SK-N-SH (cell line): ENCODE data around the gene ZNF627. TPM values are rescaled to one million over a fixed set of nuclear protein-coding genes. Genes with fewer than 3 reads are reported as not detected.

Source experiments
- CTCF ChIA-PET: fragments of 300-600, 350-600 bp; formaldehyde crosslinking; extraction: SDS; loops from one replicate; lab custom pipeline; 2021; lab: Yijun Ruan, JAX
- POLR2A ChIA-PET: fragments of 350-600 bp; sonication (Branson Sonifier 250); formaldehyde crosslinking; extraction: SDS; loops from one replicate; lab custom pipeline; 2020; ENCODE audit warnings: antibody characterized with exemption, inconsistent platforms; lab: Yijun Ruan, JAX
- DNase-seq: peaks from one replicate; pipeline ENCODE4 v3.0.0; 2012
- H2AFZ ChIP-seq: fragments of 200-600 bp; sonication (generic); 2 replicates; pipeline ENCODE4 v1.8.1; 2016; ENCODE audit warnings: antibody characterized with exemption, mild to moderate bottlenecking, low read depth
- H3F3A ChIP-seq: fragments of 200-600 bp; sonication (generic); replicated peaks from 2 replicates; pipeline ENCODE3; 2016; ENCODE audit warnings: antibody characterized with exemption, mild to moderate bottlenecking; ENCODE audit not compliant: insufficient read depth
- H3K27ac ChIP-seq, 2 experiments: fragments of 200-500 bp in 1 of 2; fragments of 200-600 bp in 1 of 2; sonication (Bioruptor generic) in 1 of 2; sonication (generic), shearing (Covaris generic) in 1 of 2; 2 replicates each; pipeline versions ENCODE4 v1.5.1 to v1.6.1; 2014 to 2016; ENCODE audit warnings: low read depth in 2 of 2, inconsistent platforms in 1 of 2, low read length in 1 of 2, mild to moderate bottlenecking in 1 of 2, mixed read lengths in 1 of 2
- H3K27me3 ChIP-seq: fragments of 200-600 bp; sonication (generic), shearing (Covaris generic); 2 replicates; pipeline ENCODE4 v1.6.1; 2016; ENCODE audit warnings: mixed run types; ENCODE audit not compliant: insufficient read depth
- H3K36me3 ChIP-seq, 2 experiments: fragments of 200-500 bp in 1 of 2; fragments of 200-600 bp in 1 of 2; sonication (Bioruptor generic) in 1 of 2; sonication (generic) in 1 of 2; replicated peaks in 1 of 2; 2 replicates each; pipeline versions ENCODE3 to v1.5.1; 2014 to 2016; ENCODE audit warnings: low read length in 1 of 2, mild to moderate bottlenecking in 1 of 2; ENCODE audit not compliant: insufficient read depth in 2 of 2, control insufficient read depth in 1 of 2
- H3K4me1 ChIP-seq, 2 experiments: fragments of 200-500 bp in 1 of 2; fragments of 200-600 bp in 1 of 2; sonication (Bioruptor generic) in 1 of 2; sonication (generic), shearing (Covaris generic) in 1 of 2; 2 replicates each; pipeline versions ENCODE4 v1.5.1 to v1.6.1; 2014 to 2016; ENCODE audit warnings: low read depth in 1 of 2, low read length in 1 of 2, mixed run types in 1 of 2; ENCODE audit not compliant: insufficient read depth in 2 of 2, control insufficient read depth in 1 of 2
- H3K4me2 ChIP-seq: fragments of 200-600 bp; sonication (generic), shearing (Covaris generic); 2 replicates; pipeline ENCODE4 v1.6.1; 2017; ENCODE audit warnings: mixed run types
- H3K4me3 ChIP-seq, 2 experiments: fragments of 200-500 bp in 1 of 2; fragments of 200-600 bp in 1 of 2; sonication (Bioruptor generic) in 1 of 2; sonication (generic), shearing (Covaris generic) in 1 of 2; 2 replicates each; pipeline versions ENCODE4 v1.5.1 to v1.8.1; 2014 to 2016; ENCODE audit warnings: low read depth in 2 of 2, inconsistent platforms in 1 of 2, low read length in 1 of 2, mild to moderate bottlenecking in 1 of 2, mixed read lengths in 1 of 2, moderate library complexity in 1 of 2
- H3K79me2 ChIP-seq: fragments of 200-600 bp; sonication (generic); 2 replicates; pipeline ENCODE4 v1.8.1; 2017; ENCODE audit warnings: mild to moderate bottlenecking; ENCODE audit not compliant: insufficient read depth
- H3K9ac ChIP-seq: fragments of 200-600 bp; sonication (generic); 2 replicates; pipeline ENCODE4 v1.6.1; 2017; ENCODE audit warnings: mixed run types
- H3K9me2 ChIP-seq: fragments of 200-600 bp; sonication (generic); 2 replicates; pipeline ENCODE4 v1.6.1; 2017; ENCODE audit warnings: mixed run types
- H3K9me3 ChIP-seq: fragments of 200-600 bp; sonication (generic); 2 replicates; pipeline ENCODE4 v1.6.1; 2017; ENCODE audit warnings: mixed run types, mild to moderate bottlenecking, moderate library complexity
- H4K20me1 ChIP-seq: fragments of 200-600 bp; sonication (generic); 2 replicates; pipeline ENCODE4 v1.6.1; 2017; ENCODE audit warnings: mild to moderate bottlenecking, mixed run types; ENCODE audit not compliant: insufficient read depth
- CHD2 ChIP-seq: fragments of 150-350 bp; IDR thresholded peaks from 2 replicates; pipeline ENCODE4 v1.6.1; 2018; ENCODE audit warnings: low read length; ENCODE audit not compliant: partially characterized antibody
- ELF1 ChIP-seq: IDR thresholded peaks from 2 replicates; pipeline ENCODE4 v1.4.0; 2012
- EP300 ChIP-seq, 2 experiments: IDR thresholded peaks; 2 replicates each; pipeline versions ENCODE4 v1.4.0 to v1.6.1; 2012; ENCODE audit warnings: borderline replicate concordance in 1 of 2, low read depth in 1 of 2, low read length in 1 of 2
- FOXJ3 ChIP-seq: sonication (generic); formaldehyde crosslinking; IDR thresholded peaks from 2 replicates; pipeline ENCODE4 v1.5.1; 2020; ENCODE audit warnings: mild to moderate bottlenecking, missing genetic modification reagents
- GABPA ChIP-seq: IDR thresholded peaks from 2 replicates; pipeline ENCODE4 v1.4.0; 2012; ENCODE audit warnings: low read depth, mild to moderate bottlenecking
- IRF3 ChIP-seq: fragments of 150-350 bp; IDR thresholded peaks from 2 replicates; pipeline ENCODE4 v1.6.1; 2016; ENCODE audit warnings: mild to moderate bottlenecking, low read depth, low read length
- NRF1 ChIP-seq: IDR thresholded peaks from 2 replicates; pipeline ENCODE4 v1.6.1; 2012; ENCODE audit warnings: low read depth, mild to moderate bottlenecking, low read length
- PBX3 ChIP-seq: IDR thresholded peaks from 2 replicates; pipeline ENCODE4; 2012
- POLR2AphosphoS5 ChIP-seq: IDR thresholded peaks from 2 replicates; pipeline ENCODE4 v1.6.1; 2012; ENCODE audit warnings: low read depth, low read length
- RAD21 ChIP-seq: IDR thresholded peaks from 2 replicates; pipeline ENCODE4 v1.6.1; 2012; ENCODE audit warnings: mild to moderate bottlenecking, low read length
- RCOR1 ChIP-seq: fragments of 150-350 bp; IDR thresholded peaks from 2 replicates; pipeline ENCODE4 v1.6.1; 2017; ENCODE audit warnings: antibody characterized with exemption, low read length
- REST ChIP-seq: IDR thresholded peaks from 2 replicates; pipeline ENCODE4 v1.6.1; 2012; ENCODE audit warnings: mild to moderate bottlenecking, low read depth, low read length, moderate library complexity
- RFX5 ChIP-seq: IDR thresholded peaks from 2 replicates; pipeline ENCODE4 v1.6.1; 2012; ENCODE audit warnings: mild to moderate bottlenecking, improper control_type of control experiment, low read length
- TCF12 ChIP-seq: IDR thresholded peaks from 2 replicates; pipeline ENCODE4 v1.4.0; 2012
- TEAD4 ChIP-seq: IDR thresholded peaks from 2 replicates; pipeline ENCODE4 v1.4.0; 2012; ENCODE audit warnings: mild to moderate bottlenecking, borderline replicate concordance; ENCODE audit not compliant: insufficient read depth
- USF2 ChIP-seq: fragments of 150-350 bp; IDR thresholded peaks from 2 replicates; pipeline ENCODE4 v1.6.1; 2017; ENCODE audit warnings: antibody characterized with exemption, low read length, low read depth, borderline replicate concordance
- YY1 ChIP-seq: IDR thresholded peaks from 2 replicates; pipeline ENCODE4 v1.4.0; 2012; ENCODE audit warnings: low read depth, mild to moderate bottlenecking
- ZBTB33 ChIP-seq: IDR thresholded peaks from 2 replicates; pipeline ENCODE4 v1.4.0; 2012; ENCODE audit warnings: low read depth, borderline replicate concordance
- WGBS: methylation state at CpG from one replicate; pipeline ENCODE4 v1.1.6; 2017; ENCODE audit warnings: low lambda C conversion rate; 5-methylcytosine and 5-hydroxymethylcytosine counted together
- polyA plus RNA-seq, 3 experiments: library from polyadenylated mRNA; depleted of rRNA; stranded (reverse); fragments of >200 nt; gene quantifications; 2 replicates each; pipeline ENCODE4 v1.2.3, GENCODE V29; 2012

Gene ZNF627
- polyA plus RNA-seq, 1 of the 3 experiments (the other 2 are of a cell fraction): 5.8 TPM

GRCh38 chr19:11611730-11612129 is 14.4 kb downstream of the ZNF627 start:
- no peaks in the 10 kb centered on the region for H3K4me1 ChIP-seq
- no peak overlapping the region for H3K27ac ChIP-seq
- no peak for DNase-seq
- POLR2A ChIA-PET: no interaction called here
- peaks cover 23% of the 10 kb centered on the region; the same call in 1 of the 2 replicates for H4K20me1 ChIP-seq
- no peak overlapping the region for H3K4me2 ChIP-seq
- CTCF ChIA-PET: no interaction called here
- no peak overlapping the region for H3K4me3 ChIP-seq
- H2AFZ ChIP-seq: no peak overlapping the region
- peaks cover 78% of the 10 kb centered on the region for H3K79me2 ChIP-seq
- H3K36me3 ChIP-seq: peaks cover 15 to 71% of the 10 kb centered on the region in 2 experiments
- H3K27me3 ChIP-seq: no peaks in the 10 kb centered on the region
- 100% methylated on average over 1 of the region's 1 CpG for WGBS
- TF ChIP-seq USF2: no peak
- TF ChIP-seq PBX3: no peak
- TF ChIP-seq TEAD4: no peak
- TF ChIP-seq YY1: no peak
- no peak for TF ChIP-seq IRF3
- TF ChIP-seq RAD21: no peak
- no peak overlapping the region for H3K9ac ChIP-seq
- no peaks in the 10 kb centered on the region for H3K9me2 ChIP-seq
- peaks cover 23% of the 10 kb centered on the region for H3F3A ChIP-seq
- H3K9me3 ChIP-seq: 0 out of 2 replicates have a peak, but pooled peaks cover 9% of the 10 kb centered on the region

GRCh38 chr19:11612816-11613511 is 15.7 kb downstream of the ZNF627 start:
- H3K27ac ChIP-seq: no peak overlapping the region
- DNase-seq: no peak
- H3K36me3 ChIP-seq: peaks cover 28 to 72% of the 10 kb centered on the region in 2 experiments
- no peak overlapping the region for H3K9ac ChIP-seq
- WGBS: 98% methylated on average over 5 of the region's 5 CpGs
- peaks cover 21% of the 10 kb centered on the region; the same call in 1 of the 2 replicates for H3K9me3 ChIP-seq
- H3K4me3 ChIP-seq: no peak overlapping the region
- H3K9me2 ChIP-seq: no peaks in the 10 kb centered on the region
- H3K79me2 ChIP-seq: peaks cover 74% of the 10 kb centered on the region
- H4K20me1 ChIP-seq: peaks cover 20% of the 10 kb centered on the region; the same call in 1 of the 2 replicates
- ChIA-PET CTCF (interaction anchor here (0.9 to 1.2 kb wide), 2 partner anchors 12 to 84 kb away, joined by 3 read pairs; no protein-coding TSS in a partner anchor), POLR2A (no interaction called here)
- H3K4me2 ChIP-seq: no peak overlapping the region
- H3F3A ChIP-seq: peaks cover 21% of the 10 kb centered on the region
- no peaks in the 10 kb centered on the region for H3K27me3 ChIP-seq
- H2AFZ ChIP-seq: no peak overlapping the region
- H3K4me1 ChIP-seq: no peaks in the 10 kb centered on the region
- no peak for TF ChIP-seq RFX5
- no peak for TF ChIP-seq FOXJ3 (CRISPR knock-in tag)
- TF ChIP-seq RAD21: no peak
- no peak for TF ChIP-seq POLR2AphosphoS5
- no peak for TF ChIP-seq NRF1
- no peak for TF ChIP-seq CHD2
- TF ChIP-seq EP300 (IDR thresholded peaks at IDR 0.05; ENCODE audit: borderline replicate concordance in 1 of 2, low read depth in 1 of 2, low read length in 1 of 2): no peak
- no peak for TF ChIP-seq ELF1
- TF ChIP-seq TCF12: no peak
- TF ChIP-seq TEAD4: no peak
- TF ChIP-seq GABPA: no peak
- no peak for TF ChIP-seq RCOR1
- no peak for TF ChIP-seq REST
- TF ChIP-seq ZBTB33: no peak
